Sigmoid colon (tissue), 4 donors: Measurements from ENCODE around the gene TRA2A.

ENCODE experiments used
- EP300 ChIP-seq, 4 donors: sonication (generic); formaldehyde crosslinking; IDR thresholded peaks; one replicate each; pipeline ENCODE4 v1.6.1; 2017; ENCODE audit warnings: antibody characterized with exemption in 4 of 4
- POLR2A ChIP-seq, 2 donors: fragments of 450-650 bp; IDR thresholded peaks; one replicate each; pipeline ENCODE4 v1.6.1; 2016; ENCODE audit warnings: antibody characterized with exemption in 2 of 2, mild to moderate bottlenecking in 2 of 2, moderate library complexity in 2 of 2
- POLR2AphosphoS5 ChIP-seq, 4 donors: sonication (generic); formaldehyde crosslinking; IDR thresholded peaks; one replicate each; pipeline ENCODE4 v1.6.1; 2017; ENCODE audit warnings: antibody characterized with exemption in 4 of 4
- TF ChIP-seq, protein P1 (sequence below), 4 experiments: fragments of 450-650 bp in 3 of 4; fragments of 200-600 bp in 1 of 4; IDR thresholded peaks; one replicate each; pipeline ENCODE4 v1.5.1; 2016 to 2019; ENCODE audit warnings: antibody characterized with exemption in 4 of 4, mild to moderate bottlenecking in 3 of 4, moderate library complexity in 2 of 4

DNA sequence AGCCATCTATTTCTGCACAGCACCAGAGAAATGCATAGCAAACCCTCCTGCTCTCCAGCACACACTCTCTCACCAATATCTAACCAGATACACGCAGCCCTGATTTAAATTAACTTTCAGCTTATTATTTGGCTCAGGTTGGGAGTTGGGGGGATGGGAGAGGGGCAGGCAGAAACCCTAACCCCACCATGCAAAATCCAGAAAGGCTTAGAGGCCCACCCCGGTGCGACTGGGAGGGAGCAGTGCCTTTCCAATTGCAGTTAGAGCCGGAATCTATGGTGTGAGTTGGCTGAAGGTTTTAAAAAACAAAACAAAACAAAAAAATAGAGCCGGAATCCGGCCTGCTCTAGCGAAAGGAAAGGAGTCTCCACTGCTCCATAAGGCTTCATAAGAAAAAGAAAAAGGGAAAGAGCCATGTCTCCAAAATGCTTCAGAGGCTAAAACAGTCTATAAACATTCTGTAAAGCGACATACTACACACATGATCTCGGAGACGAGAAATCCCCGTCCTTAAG, 64.4 kb downstream of the TRA2A start:
- TF ChIP-seq, protein P1, sequence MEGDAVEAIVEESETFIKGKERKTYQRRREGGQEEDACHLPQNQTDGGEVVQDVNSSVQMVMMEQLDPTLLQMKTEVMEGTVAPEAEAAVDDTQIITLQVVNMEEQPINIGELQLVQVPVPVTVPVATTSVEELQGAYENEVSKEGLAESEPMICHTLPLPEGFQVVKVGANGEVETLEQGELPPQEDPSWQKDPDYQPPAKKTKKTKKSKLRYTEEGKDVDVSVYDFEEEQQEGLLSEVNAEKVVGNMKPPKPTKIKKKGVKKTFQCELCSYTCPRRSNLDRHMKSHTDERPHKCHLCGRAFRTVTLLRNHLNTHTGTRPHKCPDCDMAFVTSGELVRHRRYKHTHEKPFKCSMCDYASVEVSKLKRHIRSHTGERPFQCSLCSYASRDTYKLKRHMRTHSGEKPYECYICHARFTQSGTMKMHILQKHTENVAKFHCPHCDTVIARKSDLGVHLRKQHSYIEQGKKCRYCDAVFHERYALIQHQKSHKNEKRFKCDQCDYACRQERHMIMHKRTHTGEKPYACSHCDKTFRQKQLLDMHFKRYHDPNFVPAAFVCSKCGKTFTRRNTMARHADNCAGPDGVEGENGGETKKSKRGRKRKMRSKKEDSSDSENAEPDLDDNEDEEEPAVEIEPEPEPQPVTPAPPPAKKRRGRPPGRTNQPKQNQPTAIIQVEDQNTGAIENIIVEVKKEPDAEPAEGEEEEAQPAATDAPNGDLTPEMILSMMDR (IDR thresholded peaks at IDR 0.05): no peak
- TF ChIP-seq EP300 (IDR thresholded peaks at IDR 0.05): no peak
- TF ChIP-seq POLR2AphosphoS5 (IDR thresholded peaks at IDR 0.05): no peak
- no peak for TF ChIP-seq POLR2A (IDR thresholded peaks at IDR 0.05)
